AG09319 (cell line): ENCODE data around the gene RAD51AP1.

Experiments used
- DNase-seq: peaks from one replicate; pipeline ENCODE4 v3.0.0-alpha.2; 2010; ENCODE audit warnings: low read depth; ENCODE audit errors: extremely low read depth
- CTCF ChIP-seq: IDR thresholded peaks from 2 replicates; pipeline ENCODE4 v1.5.1; 2011; ENCODE audit warnings: low read depth, mild to moderate bottlenecking, inconsistent platforms, low read length, moderate library complexity

The RAD51AP1 gene

GRCh38 chr12:4535871-4536270 is 2.8 kb upstream of the RAD51AP1 start:
- DNase-seq, result no peak
- no peak for TF ChIP-seq CTCF

GRCh38 chr12:4539167-4539870 is 629 bp downstream of the RAD51AP1 start:
- no peak for TF ChIP-seq CTCF
- DNase-seq, result no peak

GRCh38 chr12:4540170-4540569 is 1.5 kb downstream of the RAD51AP1 start:
- DNase-seq, result no peak
- no peak for TF ChIP-seq CTCF

GRCh38 chr12:4540638-4541037 is 1.9 kb downstream of the RAD51AP1 start:
- no peak for TF ChIP-seq CTCF
- no peak for DNase-seq

- no peak for DNase-seq
- no peak for TF ChIP-seq CTCF
These were observed 6.5 kb downstream of the RAD51AP1 start for GRCh38 chr12:4545195-4545594.

GRCh38 chr12:4552191-4552590 is 13.5 kb downstream of the RAD51AP1 start:
- TF ChIP-seq CTCF, result no peak

GRCh38 chr12:4553943-4554342 is 15.3 kb downstream of the RAD51AP1 start:
- DNase-seq, result no peak
- TF ChIP-seq CTCF, result no peak

More at GRCh38 chr12:4552191-4552590, 13.5 kb downstream of the RAD51AP1 start:
- DNase-seq, result no peak
